Measurements from ENCODE around the gene STK38. TPM values are rescaled to one million over a fixed set of nuclear protein-coding genes. Genes with fewer than 3 reads are reported as not detected.

Gene STK38
- total RNA-seq, 2 experiments from 2014 or later, result 29.5 to 30.4 TPM

GRCh38 chr6:36539814-36540568 lies 7.3 kb downstream of the STK38 start:
- POLR2A ChIA-PET, result no interaction called here
- CTCF ChIA-PET, result no interaction called here

- CTCF ChIA-PET, result no interaction called here
These were observed 10.3 kb downstream of the STK38 start for GRCh38 chr6:36536873-36537547.

GRCh38 chr6:36533321-36533720 lies 14.0 kb downstream of the STK38 start:
- ChIA-PET POLR2A (no interaction called here), CTCF (no interaction called here)

More at GRCh38 chr6:36536873-36537547, 10.3 kb downstream of the STK38 start:
- POLR2A ChIA-PET, result no interaction called here

- POLR2A ChIA-PET, result no interaction called here
- CTCF ChIA-PET, result interaction anchor here (0.7 kb wide), 1 partner anchor 226 kb away, joined by 3 read pairs; no protein-coding TSS in a partner anchor
These were observed 21.2 kb downstream of the STK38 start for GRCh38 chr6:36526066-36526465.

- CTCF ChIA-PET, result no interaction called here
- POLR2A ChIA-PET, result no interaction called here
These were observed 21.9 kb downstream of the STK38 start for GRCh38 chr6:36525346-36525745.

- POLR2A ChIA-PET, result no interaction called here
These were observed 22.4 kb downstream of the STK38 start for GRCh38 chr6:36524871-36525270.

GRCh38 chr6:36523936-36524499 lies 23.3 kb downstream of the STK38 start:
- ChIA-PET CTCF (no interaction called here), POLR2A (no interaction called here)

More at GRCh38 chr6:36524871-36525270, 22.4 kb downstream of the STK38 start:
- CTCF ChIA-PET, result no interaction called here

- CTCF ChIA-PET, result interaction anchor here (0.7 kb wide), 1 partner anchor 19 kb away, joined by 3 read pairs; no protein-coding TSS in a partner anchor
These were observed 23.8 kb downstream of the STK38 start for GRCh38 chr6:36523451-36523850.

GRCh38 chr6:36519352-36519751 lies 27.9 kb downstream of the STK38 start:
- CTCF ChIA-PET, result no interaction called here
- POLR2A ChIA-PET, result no interaction called here

More at GRCh38 chr6:36523451-36523850, 23.8 kb downstream of the STK38 start:
- POLR2A ChIA-PET, result no interaction called here

- ChIA-PET POLR2A (no interaction called here), CTCF (no interaction called here)
These were observed 29.9 kb downstream of the STK38 start for GRCh38 chr6:36517408-36517807.

GRCh38 chr6:36516988-36517387 lies 30.3 kb downstream of the STK38 start:
- POLR2A ChIA-PET, result no interaction called here

GRCh38 chr6:36516559-36516958 lies 30.7 kb downstream of the STK38 start:
- ChIA-PET POLR2A (no interaction called here), CTCF (interaction anchor here (0.5 kb wide), 1 partner anchor 648 kb away, joined by 4 read pairs; no protein-coding TSS in a partner anchor)

More at GRCh38 chr6:36516988-36517387, 30.3 kb downstream of the STK38 start:
- CTCF ChIA-PET, result interaction anchor here (0.5 kb wide), 1 partner anchor 648 kb away, joined by 4 read pairs; no protein-coding TSS in a partner anchor

- POLR2A ChIA-PET, result no interaction called here
- CTCF ChIA-PET, result no interaction called here
These were observed 31.4 kb downstream of the STK38 start for GRCh38 chr6:36515844-36516243.

- POLR2A ChIA-PET, result no interaction called here
- CTCF ChIA-PET, result no interaction called here
These were observed 32.5 kb downstream of the STK38 start for GRCh38 chr6:36514554-36515456.

GRCh38 chr6:36510365-36510764 lies 36.9 kb downstream of the STK38 start:
- CTCF ChIA-PET, result interaction anchor here (1.1 kb wide), 1 partner anchor 22 kb away, joined by 3 read pairs; no protein-coding TSS in a partner anchor
- POLR2A ChIA-PET, result no interaction called here

GRCh38 chr6:36508532-36508931 lies 38.7 kb downstream of the STK38 start:
- ChIA-PET CTCF (no interaction called here), POLR2A (no interaction called here)

GRCh38 chr6:36506611-36507010 lies 40.7 kb downstream of the STK38 start:
- POLR2A ChIA-PET, result no interaction called here

GRCh38 chr6:36505744-36506534 lies 41.3 kb downstream of the STK38 start:
- POLR2A ChIA-PET, result no interaction called here
- CTCF ChIA-PET, result interaction anchor here (0.5 to 0.6 kb wide), 2 partner anchors 77 to 424 kb away, joined by 3 read pairs; no protein-coding TSS in a partner anchor

More at GRCh38 chr6:36506611-36507010, 40.7 kb downstream of the STK38 start:
- CTCF ChIA-PET, result no interaction called here

GRCh38 chr6:36504982-36505381 lies 42.3 kb downstream of the STK38 start:
- CTCF ChIA-PET, result interaction anchor here (0.6 to 0.7 kb wide), 3 partner anchors 9 to 45 kb away, joined by 3 to 4 read pairs (median 3); no protein-coding TSS in a partner anchor
- POLR2A ChIA-PET, result no interaction called here
